ENCODE results near the gene FAM24A. TPM values are rescaled to one million over a fixed set of nuclear protein-coding genes. Genes with fewer than 3 reads are reported as not detected.
"Not testable (repeated sequence)": the region's sequence is repeated elsewhere in the genome, so short reads cannot be mapped to it uniquely, and the experiment has no call there.

FAM24A gene
- total RNA-seq, result not detected
- long read RNA-seq, result 0 reads

- DNase-seq (no peak), ATAC-seq (ENCODE audit: poor library complexity) (no peak)
- intact Hi-C loops (cut with DNase I), result no loop called here
Observed at GRCh38 chr10:122910310-122910709, at the start of gene FAM24A. FAM24A (plus strand) TSS chr10:122910610; CDS start chr10:122911635, 1,025 bp downstream.

- intact Hi-C loops (cut with DNase I), result no loop called here
- DNase-seq (no peak), ATAC-seq (ENCODE audit: poor library complexity) (no peak)
Observed at GRCh38 chr10:122861711-122862161, 48.7 kb upstream of the FAM24A start.

DNA sequence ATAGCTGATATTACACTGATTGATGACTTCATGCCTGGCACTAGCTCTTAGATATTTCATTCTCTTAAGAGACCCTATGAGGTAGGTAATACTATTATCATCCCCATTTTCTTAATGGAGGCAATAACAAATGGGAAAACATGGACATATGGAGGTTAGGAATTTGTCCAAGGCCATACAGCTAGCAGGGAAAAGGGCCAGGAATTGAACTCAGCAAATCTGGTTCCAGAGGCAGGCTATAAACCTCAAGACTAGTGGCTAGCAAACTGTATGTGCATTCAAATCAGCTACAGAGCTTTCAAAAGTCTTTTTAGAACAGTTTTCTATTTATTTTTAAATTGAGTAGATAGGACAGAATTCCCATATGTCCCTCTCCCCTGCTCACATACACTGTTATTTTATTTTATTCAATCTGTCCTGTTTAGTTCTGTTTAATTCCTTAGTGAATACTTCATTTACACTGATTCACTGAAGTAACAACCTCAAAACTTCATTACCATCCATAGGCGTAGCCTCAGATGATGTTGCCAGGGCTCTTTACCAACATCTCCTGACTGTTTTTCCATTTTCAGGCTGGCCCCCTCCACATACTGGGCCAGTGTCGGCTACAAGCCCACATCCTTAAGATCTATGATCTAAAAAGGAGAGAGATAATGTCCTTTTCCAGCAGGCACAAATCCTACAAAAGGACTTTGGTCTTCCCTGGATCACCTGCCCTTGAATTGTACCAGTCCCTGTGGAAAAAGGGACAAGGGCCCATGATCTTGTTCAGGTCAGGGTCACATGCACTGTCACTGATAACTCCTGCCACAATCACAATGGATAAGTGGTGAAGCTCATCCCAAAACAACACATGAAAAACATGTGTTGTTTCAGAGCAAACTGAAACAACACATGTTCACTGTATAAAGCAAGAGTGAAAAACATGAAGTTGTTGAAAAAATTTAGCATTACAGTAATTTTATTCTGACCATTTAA lies 46.9 kb upstream of the FAM24A start:
- intact Hi-C loops (cut with DNase I), result no loop called here
- ATAC-seq (ENCODE audit: poor library complexity) (no peak), DNase-seq (no peak)

- ATAC-seq (ENCODE audit: poor library complexity) (no peak), DNase-seq (no peak)
- intact Hi-C loops (cut with DNase I), result no loop called here
Observed at GRCh38 chr10:122864194-122864592, 46.2 kb upstream of the FAM24A start.

- intact Hi-C loops (cut with DNase I), result no loop called here
- no peak for ATAC-seq (ENCODE audit: poor library complexity)
- no peak for DNase-seq
Observed at GRCh38 chr10:122864901-122865300, 45.5 kb upstream of the FAM24A start.

DNA sequence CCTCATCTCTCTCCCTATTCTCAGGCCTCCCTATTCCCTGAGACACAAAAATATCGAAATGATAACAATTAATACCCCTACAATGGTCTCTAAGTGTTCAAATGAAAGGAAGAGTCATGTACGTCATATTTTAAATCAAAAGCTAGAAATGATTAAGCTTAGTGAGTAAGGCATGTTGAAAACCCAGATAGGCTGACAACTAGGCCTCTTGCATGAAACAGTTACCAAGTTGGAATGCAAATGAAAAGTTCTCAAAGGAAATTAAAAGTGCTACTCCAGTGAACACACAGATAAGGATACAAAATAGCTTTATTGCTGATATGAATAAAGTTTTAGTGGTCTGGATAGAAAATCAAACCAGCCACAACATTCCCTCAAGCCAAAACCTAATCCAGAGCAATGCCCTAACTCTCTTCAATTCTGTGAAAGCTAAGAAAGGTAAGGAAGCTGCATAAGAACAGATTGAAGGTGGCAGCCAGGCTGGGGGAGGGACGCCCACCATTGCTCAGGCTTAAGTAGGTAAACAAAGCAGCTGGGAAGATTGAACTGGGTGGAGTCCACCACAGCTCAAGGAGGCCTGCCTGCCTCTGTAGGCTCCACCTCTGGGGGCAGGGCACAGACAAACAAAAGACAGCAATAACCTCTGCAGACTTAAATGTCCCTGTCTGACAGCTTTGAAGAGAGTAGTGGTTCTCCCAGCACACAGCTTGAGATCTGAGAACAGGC lies 43.5 kb upstream of the FAM24A start:
- intact Hi-C loops (cut with DNase I); DNase-seq; ATAC-seq (ENCODE audit: poor library complexity): not testable (repeated sequence)

DNA sequence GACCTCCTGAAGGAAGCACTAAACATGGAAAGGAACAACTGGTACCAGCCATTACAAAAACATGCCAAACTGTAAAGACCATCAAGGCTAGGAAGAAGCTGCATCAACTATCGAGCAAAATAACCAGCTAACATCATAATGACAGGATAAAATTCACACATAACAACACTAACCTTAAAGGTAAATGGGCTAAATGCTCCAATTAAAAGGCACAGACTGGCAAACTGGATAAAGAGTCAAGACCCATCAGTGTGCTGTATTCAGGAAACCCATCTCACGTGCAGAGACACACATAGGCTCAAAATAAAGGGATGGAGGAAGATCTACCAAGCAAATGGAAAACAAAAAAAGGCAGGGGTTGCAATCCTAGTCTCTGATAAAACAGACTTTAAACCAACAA lies 41.6 kb upstream of the FAM24A start:
- ATAC-seq (ENCODE audit: poor library complexity); intact Hi-C loops (cut with DNase I): not testable (repeated sequence)

GRCh38 chr10:122871947-122872346 lies 38.5 kb upstream of the FAM24A start:
- intact Hi-C loops (cut with DNase I); DNase-seq; ATAC-seq (ENCODE audit: poor library complexity): not testable (repeated sequence)

More for the DNA sequence above, 41.6 kb upstream of the FAM24A start:
- DNase-seq, result not testable (repeated sequence)

DNA sequence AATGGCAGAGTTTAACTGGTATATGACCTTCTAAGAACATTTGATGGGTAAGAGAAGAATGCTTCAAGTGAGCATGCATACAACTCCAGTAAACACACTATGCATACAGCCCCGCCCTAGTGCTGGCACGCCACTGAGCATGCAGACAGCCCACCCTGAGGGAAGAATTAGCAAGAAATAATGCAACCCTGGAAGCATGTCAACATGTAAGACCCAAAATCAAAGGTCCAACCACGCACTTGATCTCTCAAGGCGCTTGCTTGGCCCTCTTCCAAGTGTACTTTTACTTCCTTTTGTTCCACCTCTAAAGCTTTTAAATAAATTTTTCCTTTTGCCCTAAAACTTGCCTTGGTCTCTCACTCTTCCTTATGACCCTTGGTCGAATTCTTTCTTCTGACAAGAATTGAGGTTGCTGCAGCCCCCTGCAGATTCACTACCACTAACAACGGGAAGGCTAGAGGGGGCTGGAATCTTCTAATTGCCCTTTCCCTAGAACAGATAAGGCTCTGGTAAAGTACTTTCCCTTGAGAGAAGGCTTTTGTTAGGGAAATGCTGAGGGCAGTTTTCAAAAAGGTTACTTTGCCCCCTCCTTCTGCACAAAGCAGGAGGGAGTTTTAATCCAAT lies 34.5 kb upstream of the FAM24A start:
- ATAC-seq (ENCODE audit: poor library complexity) (no peak), DNase-seq (no peak)
- intact Hi-C loops (cut with DNase I), result no loop called here

- ATAC-seq (ENCODE audit: poor library complexity) (no peak), DNase-seq (no peak)
- intact Hi-C loops (cut with DNase I), result no loop called here
Observed at GRCh38 chr10:122876467-122876855, 33.9 kb upstream of the FAM24A start.

DNA sequence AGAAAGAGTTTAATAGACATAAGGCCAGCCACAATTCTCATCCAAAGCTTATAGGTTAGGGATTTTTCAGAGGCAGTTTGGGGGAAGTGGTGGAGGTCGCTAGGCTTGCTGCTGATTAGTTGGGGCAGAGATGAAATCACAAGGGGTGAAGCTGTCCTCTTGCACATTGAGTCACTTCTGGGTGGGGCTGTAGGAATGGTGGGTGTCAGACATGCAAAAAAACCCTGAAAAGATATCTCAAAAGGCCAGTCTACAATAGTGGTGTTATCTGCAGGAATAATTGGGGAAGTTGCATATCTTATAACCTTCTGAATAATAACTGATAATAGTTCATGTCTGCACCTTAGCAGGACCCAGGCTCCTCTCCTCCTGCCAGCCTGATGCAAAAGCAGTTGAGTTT lies 33.1 kb upstream of the FAM24A start:
- intact Hi-C loops (cut with DNase I), result no loop called here
- DNase-seq (no peak), ATAC-seq (ENCODE audit: poor library complexity) (no peak)

DNA sequence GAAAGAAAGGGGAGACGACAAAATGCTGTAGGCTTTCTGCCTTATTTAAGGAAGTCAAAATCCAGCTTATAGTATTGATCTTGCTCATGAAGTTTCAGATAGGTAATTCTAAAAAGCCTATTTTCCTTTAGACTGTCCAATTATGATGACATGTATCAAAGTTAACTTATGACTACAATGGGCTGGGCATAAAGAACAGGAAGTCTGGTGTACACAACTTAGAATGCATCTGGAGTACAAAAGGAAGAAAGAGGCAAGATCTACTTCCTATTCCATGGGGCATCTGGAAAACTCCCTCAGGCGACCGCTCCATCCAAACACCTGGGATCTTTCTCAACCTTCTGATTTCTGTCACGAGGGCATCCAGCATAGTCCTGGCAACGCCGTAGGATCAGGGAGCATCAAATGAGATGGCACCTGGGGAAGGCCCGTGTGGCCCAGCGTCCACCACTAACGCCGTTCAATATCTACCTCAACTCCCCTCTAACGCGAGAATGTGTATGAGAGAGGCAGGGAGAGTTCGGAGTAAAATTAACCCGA lies 31.5 kb upstream of the FAM24A start:
- intact Hi-C loops (cut with DNase I), result no loop called here
- ATAC-seq (ENCODE audit: poor library complexity) (peak; percentile 11), DNase-seq (no peak)

DNA sequence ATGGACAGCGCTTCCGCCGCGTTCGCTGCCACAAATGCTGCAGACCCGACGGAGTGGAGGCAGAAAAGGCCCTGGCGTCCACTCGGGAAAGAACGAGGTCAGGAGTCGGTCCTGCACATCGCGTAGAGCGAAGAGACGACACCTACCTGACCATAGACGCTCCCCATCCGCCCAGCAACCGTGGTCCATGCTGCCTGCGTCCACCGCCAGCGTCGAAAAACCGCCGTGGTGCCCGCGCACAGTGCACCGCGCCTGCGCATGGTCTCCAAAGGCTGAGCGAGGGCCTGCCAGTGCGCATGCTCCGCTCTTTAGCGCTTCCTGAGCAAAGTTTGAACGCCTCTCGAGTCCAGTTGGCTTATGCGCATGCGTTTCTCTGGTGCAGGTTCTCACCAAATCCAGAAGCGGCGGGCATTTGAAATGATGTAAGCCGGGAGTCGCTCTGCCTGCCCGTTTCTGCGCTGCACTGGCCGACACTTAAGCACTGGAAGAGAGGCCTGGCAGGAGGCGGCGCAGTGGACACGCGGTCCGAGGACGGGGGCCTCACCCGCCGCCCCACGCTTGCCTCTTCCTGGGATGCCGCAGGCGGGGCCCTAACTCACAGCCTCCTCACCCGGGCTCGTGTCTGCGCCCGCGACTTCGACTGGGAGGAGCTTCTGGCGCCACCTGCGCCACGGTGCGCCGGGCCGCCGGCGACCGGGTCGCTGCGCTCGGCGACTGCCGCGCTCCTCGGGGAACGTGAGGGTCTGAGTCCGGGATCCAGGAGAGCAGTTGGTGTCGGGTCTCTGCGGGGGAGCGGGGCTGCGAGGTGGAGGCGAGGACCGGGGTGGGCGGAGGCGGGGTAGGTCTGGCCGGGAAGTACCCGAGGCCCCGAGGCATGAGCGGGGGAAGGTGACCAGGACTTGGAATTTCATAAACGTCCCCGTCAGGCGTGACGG lies 30.8 kb upstream of the FAM24A start, which contains the start of gene FAM24B:
TSS of gene FAM24B (minus strand) at position 243 of the 935 bp plus-strand sequence. CDS start 29,066 bp downstream, outside the sequence.
- intact Hi-C loops (cut with DNase I), result no loop called here
- ATAC-seq (ENCODE audit: poor library complexity), result peak; percentile 99
- DNase-seq, result peak; percentile 93

DNA sequence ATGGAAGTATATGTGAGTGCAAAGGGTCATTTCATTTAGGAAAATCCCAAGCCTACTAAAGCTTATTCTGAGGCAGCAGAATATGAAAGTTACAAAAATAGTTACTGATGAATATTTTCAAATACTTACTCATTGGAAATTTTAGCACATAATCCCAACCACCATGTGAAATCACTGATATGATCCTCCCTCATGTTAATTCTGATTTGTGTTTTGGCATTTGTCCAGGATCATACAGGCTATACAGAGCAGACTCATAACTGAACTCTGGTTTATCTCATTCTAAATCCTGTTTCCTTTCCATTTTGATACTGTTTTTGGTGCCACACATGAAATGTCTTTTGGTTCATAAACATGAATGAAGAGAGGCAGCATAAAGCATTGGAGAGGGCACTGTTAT lies 27.6 kb upstream of the FAM24A start:
- intact Hi-C loops (cut with DNase I), result no loop called here
- DNase-seq (no peak), ATAC-seq (ENCODE audit: poor library complexity) (no peak)

DNA sequence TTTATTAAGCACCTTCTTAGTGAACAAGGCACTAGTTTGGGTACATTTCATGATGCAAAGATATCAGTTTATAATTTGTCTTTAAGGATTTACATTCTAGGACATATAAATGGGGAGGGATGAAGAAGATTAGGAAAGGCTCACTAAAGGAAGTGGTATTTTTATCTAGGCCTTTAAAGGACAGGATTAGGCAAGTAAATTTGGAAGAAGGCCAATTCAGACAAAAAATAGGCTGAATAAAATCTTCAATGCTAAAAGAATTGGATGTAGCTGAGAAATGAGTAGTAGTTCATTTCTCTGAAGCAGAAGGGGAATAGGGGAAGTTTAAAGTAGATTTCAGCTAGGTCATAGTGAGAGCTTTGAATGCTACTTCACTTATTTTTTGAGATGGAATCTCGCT lies 26.2 kb upstream of the FAM24A start:
- intact Hi-C loops (cut with DNase I), result no loop called here
- DNase-seq (no peak), ATAC-seq (ENCODE audit: poor library complexity) (no peak)

DNA sequence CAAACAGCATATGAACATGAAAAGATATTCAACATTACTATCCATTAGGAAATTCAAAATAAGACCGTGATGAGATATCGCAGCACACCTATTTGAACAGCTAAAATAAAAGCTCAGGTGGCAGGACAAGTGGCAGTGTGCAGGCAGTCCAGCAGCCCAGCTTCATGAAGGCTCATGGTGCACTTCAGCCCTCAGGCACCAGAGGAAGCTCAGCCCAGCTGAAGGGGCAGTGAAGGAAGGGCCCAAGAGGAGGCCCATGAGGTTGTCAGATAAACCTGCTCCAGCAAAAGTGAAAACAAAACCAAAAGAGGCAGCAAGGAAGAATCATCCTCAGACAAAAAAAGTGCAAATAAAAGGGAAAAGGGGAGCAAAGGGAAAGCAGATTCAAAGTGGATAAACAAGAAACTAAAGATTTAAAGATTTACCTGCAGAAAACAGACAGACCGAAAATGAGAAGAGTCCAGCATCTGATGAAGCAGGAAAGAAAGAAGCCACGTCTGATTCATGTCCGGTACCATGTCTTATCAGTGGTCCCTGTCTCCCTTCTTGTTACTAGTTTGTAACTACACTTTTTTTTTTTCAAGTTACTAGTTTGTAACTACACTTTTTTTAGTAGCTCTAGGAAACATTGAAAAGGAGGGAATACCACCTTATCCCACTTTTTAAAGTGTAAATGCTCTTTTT lies 16.0 kb upstream of the FAM24A start:
- DNase-seq (no peak), ATAC-seq (ENCODE audit: poor library complexity) (no peak)
- intact Hi-C loops (cut with DNase I), result no loop called here

DNA sequence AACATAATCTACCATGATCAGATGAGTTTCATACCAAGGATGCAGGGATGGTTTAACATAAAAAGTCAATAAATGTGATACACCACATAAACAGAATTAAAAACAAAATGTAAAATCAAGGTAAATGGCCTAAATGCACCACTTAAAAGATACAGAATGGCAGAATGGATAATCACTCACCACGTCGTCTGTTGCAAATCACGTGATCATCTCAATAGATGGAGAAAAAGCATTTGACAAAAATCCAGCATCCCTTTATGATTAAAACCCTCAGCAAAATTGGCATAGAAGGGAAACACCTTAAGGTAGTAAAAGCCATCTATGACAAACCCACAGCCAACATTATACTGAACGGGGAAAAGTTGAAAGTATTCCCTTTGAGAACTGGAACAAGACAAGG lies 6.5 kb upstream of the FAM24A start:
- DNase-seq; ATAC-seq (ENCODE audit: poor library complexity); intact Hi-C loops (cut with DNase I): not testable (repeated sequence)

Measured in Right ventricle myocardium superior (tissue), 1 donor.